Calu3 (cell line): ENCODE measurements around the gene SARS2. TPM values are rescaled to one million over a fixed set of nuclear protein-coding genes. Genes with fewer than 3 reads are reported as not detected.

ENCODE experiments used
- BruUV-seq: library from RNA; stranded (reverse); fragments of 400-500 nt; replicated peaks from 2 replicates; lab custom pipeline; 2021; lab: Mats Ljungman, UMichigan
- CTCF ChIA-PET: fragments of 300-600 bp; sonication (Branson Sonifier 250); formaldehyde crosslinking; loops from one replicate; lab custom pipeline; 2022; ENCODE audit warnings: antibody characterized with exemption; lab: Charles Lee
- DNase-seq: peaks from one replicate; pipeline ENCODE4 v3.0.0; 2022
- H3K27ac Mint-ChIP-seq: one replicate; pipeline ENCODE4 v1.8.0; 2022; ENCODE audit warnings: mixed read lengths; ENCODE audit not compliant: unreplicated experiment
- H3K27me3 Mint-ChIP-seq: one replicate; pipeline ENCODE4 v1.8.0; 2022; ENCODE audit warnings: mixed read lengths; ENCODE audit not compliant: unreplicated experiment
- H3K36me3 Mint-ChIP-seq: one replicate; pipeline ENCODE4 v1.8.0; 2022; ENCODE audit warnings: mild to moderate bottlenecking, moderate library complexity, mixed read lengths; ENCODE audit not compliant: insufficient read depth, unreplicated experiment
- H3K4me1 Mint-ChIP-seq: one replicate; pipeline ENCODE4 v1.8.0; 2022; ENCODE audit warnings: mild to moderate bottlenecking, low read depth, mixed read lengths; ENCODE audit not compliant: unreplicated experiment
- H3K4me3 Mint-ChIP-seq: one replicate; pipeline ENCODE4 v1.8.0; 2022; ENCODE audit warnings: mild to moderate bottlenecking, low read depth, moderate library complexity, mixed read lengths; ENCODE audit not compliant: unreplicated experiment
- H3K9me3 Mint-ChIP-seq: one replicate; pipeline ENCODE4 v1.8.0; 2022; ENCODE audit warnings: low read depth, mixed read lengths; ENCODE audit not compliant: unreplicated experiment
- intact Hi-C: fragments of 100-400 bp; cut with micrococcal nuclease; formaldehyde crosslinking; loops from one replicate; pipeline ENCODE4 v1.10.0; 2022; ENCODE audit not compliant: unreplicated experiment
- total RNA-seq: library from RNA; stranded (reverse); gene quantifications from 2 replicates; pipeline ENCODE4 v1.2.3, GENCODE V29; 2022
- TF ChIP-seq, protein P1 (sequence below): fragments of 200-600 bp; IDR thresholded peaks from one replicate; pipeline ENCODE4 v1.8.0; 2022; ENCODE audit warnings: antibody characterized with exemption; ENCODE audit not compliant: unreplicated experiment

Gene SARS2
- total RNA-seq, 1 experiment from 2014 or later, result 52.1 TPM

DNA sequence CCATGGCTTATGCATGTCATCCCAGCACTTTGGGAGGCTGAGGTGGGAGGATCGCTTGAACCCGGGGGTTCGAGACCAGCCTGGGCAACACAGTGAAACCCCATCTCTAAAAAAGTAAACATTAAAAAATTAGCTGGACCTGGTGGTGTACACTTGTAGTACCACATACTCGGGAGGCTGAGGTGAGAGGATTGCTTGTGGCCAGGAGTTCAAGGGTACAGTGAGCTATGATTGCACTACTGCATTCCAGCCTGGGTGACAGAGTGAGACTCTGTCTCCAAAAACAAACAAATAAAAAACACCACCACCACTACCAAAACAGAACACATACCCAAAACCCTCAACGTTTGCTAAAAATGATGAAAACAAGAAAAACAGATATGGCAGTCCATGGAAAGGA, 29.1 kb upstream of the SARS2 start:
- Mint-ChIP-seq H3K27ac (no peak overlapping the region), H3K4me1 (peaks cover 11% of the 10 kb centered on the region), H3K9me3 (no peaks in the 10 kb centered on the region), H3K27me3 (no peaks in the 10 kb centered on the region), H3K36me3 (no peaks in the 10 kb centered on the region), H3K4me3 (no peak overlapping the region)
- no TSS peak for BruUV-seq
- CTCF ChIA-PET, result interaction anchor here (0.6 to 0.7 kb wide), 2 partner anchors 557 to 602 kb away, joined by 3 read pairs; partner anchors contain the start of gene FAM98C
- TF ChIP-seq, protein P1, sequence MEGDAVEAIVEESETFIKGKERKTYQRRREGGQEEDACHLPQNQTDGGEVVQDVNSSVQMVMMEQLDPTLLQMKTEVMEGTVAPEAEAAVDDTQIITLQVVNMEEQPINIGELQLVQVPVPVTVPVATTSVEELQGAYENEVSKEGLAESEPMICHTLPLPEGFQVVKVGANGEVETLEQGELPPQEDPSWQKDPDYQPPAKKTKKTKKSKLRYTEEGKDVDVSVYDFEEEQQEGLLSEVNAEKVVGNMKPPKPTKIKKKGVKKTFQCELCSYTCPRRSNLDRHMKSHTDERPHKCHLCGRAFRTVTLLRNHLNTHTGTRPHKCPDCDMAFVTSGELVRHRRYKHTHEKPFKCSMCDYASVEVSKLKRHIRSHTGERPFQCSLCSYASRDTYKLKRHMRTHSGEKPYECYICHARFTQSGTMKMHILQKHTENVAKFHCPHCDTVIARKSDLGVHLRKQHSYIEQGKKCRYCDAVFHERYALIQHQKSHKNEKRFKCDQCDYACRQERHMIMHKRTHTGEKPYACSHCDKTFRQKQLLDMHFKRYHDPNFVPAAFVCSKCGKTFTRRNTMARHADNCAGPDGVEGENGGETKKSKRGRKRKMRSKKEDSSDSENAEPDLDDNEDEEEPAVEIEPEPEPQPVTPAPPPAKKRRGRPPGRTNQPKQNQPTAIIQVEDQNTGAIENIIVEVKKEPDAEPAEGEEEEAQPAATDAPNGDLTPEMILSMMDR, result no peak
- intact Hi-C loops, result loop anchor here (10.0 kb wide), 1 partner anchor 365 kb away; the partner anchor contains the start of gene LRFN1
- DNase-seq, result no peak

DNA sequence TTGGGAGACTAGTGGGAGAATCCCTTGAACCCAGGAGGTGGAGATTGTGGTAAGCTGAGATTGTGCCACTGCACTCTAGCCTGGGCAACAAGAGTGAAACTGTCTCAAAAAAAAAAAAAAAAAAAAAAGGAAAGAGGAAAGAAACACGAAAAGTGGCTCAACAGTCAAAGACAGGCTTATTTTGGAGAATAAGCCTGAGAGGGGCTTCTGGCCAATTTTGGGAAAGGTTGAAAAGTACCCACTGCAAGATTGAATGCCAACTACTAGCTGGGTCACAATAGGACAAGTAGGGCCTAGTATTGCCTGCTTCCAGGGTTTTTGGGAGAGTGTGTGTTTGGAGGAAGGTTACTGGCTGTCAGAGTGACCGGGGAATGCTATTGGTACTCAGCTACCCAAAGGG, 27.7 kb upstream of the SARS2 start:
- H3K27ac Mint-ChIP-seq, result no peak overlapping the region
- BruUV-seq, result no TSS peak
- H3K9me3 Mint-ChIP-seq, result no peaks in the 10 kb centered on the region

DNA sequence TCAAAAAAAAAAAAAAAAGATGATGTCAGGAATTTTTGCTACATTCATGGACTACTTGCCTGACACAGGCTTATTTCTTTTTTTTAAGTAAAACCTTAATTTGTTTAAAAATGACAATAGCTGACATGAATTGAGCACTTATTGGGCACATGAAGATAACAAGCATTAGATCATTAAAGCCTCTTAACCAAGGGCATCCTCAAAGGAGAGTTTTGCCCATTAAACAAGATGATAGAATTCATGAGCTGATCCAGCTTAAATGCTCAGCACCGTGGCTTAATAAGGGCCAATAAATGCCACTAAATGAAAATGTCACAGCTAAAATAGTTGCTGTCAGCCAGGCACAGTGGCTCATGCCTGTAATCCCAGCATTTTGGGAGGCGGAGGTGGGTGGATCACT, 25.7 kb upstream of the SARS2 start:
- intact Hi-C loops, result no loop called here
- BruUV-seq, result no TSS peak
- CTCF ChIA-PET, result no interaction called here
- Mint-ChIP-seq H3K27me3 (no peaks in the 10 kb centered on the region), H3K4me1 (peaks cover 17% of the 10 kb centered on the region), H3K27ac (no peak overlapping the region), H3K9me3 (no peaks in the 10 kb centered on the region), H3K4me3 (no peak overlapping the region), H3K36me3 (peaks cover 4% of the 10 kb centered on the region)
- DNase-seq, result no peak
- TF ChIP-seq, protein P1, result no peak

More for the DNA sequence above, 27.7 kb upstream of the SARS2 start:
- CTCF ChIA-PET, result interaction anchor here (0.7 kb wide), 1 partner anchor 11 kb away, joined by 6 read pairs; no protein-coding TSS in a partner anchor
- TF ChIP-seq, protein P1, result no peak
- H3K27me3 Mint-ChIP-seq, result no peaks in the 10 kb centered on the region
- DNase-seq, result no peak
- no peak overlapping the region for H3K4me3 Mint-ChIP-seq
- intact Hi-C loops, result no loop called here
- H3K4me1 Mint-ChIP-seq, result peaks cover 14% of the 10 kb centered on the region
- peaks cover 4% of the 10 kb centered on the region for H3K36me3 Mint-ChIP-seq

DNA sequence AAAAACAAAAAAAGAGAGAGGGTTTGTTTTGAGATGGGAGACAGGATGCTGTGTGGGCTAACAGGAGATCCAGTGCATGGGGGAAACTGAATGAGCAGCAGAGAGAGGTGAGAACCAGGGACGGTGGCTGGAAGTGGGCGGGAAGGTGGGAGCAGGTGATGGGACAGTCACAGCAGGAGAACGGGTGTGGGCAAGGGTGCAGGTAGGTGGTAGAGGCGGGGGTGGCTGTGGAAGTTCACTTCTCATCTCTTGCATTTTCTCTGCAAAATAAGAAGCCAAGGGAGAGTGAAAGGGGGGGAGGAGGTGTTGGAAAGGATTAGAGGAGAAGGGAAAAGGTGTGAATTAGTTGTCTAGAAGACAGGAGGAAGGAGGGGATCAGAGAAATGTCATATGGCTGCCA, 23.1 kb upstream of the SARS2 start:
- Mint-ChIP-seq H3K27ac (no peak overlapping the region), H3K27me3 (no peaks in the 10 kb centered on the region)
- BruUV-seq, result no TSS peak

More for the DNA sequence above, 23.1 kb upstream of the SARS2 start:
- TF ChIP-seq, protein P1, result no peak
- peaks cover 18% of the 10 kb centered on the region for H3K36me3 Mint-ChIP-seq
- H3K4me1 Mint-ChIP-seq, result peaks cover 17% of the 10 kb centered on the region
- intact Hi-C loops, result no loop called here
- no peak for DNase-seq
- no peak overlapping the region for H3K4me3 Mint-ChIP-seq
- CTCF ChIA-PET, result interaction anchor here (0.6 to 1.2 kb wide), 2 partner anchors 16 to 125 kb away, joined by 3 to 5 read pairs; no protein-coding TSS in a partner anchor
- H3K9me3 Mint-ChIP-seq, result no peaks in the 10 kb centered on the region
